ENCODE data around the gene C18orf63.

C18orf63 gene

GRCh38 chr18:74381621-74382295 lies 66.1 kb downstream of the C18orf63 start:
- Histone ChIP-seq H3K4me3 (ENCODE audit: low read depth in 1 of 2, low read length in 1 of 2) (no peak overlapping the region), H3K4me1 (ENCODE audit: control insufficient read depth in 1 of 2, insufficient read depth in 1 of 2, low read depth in 1 of 2, low read length in 1 of 2) (peaks cover 0 to 4% of the 10 kb centered on the region in 2 experiments), H3K36me3 (no peaks in the 10 kb centered on the region), H3K27ac (no peak overlapping the region), H3K9me3 (no peaks in the 10 kb centered on the region), H3K27me3 (no peaks in the 10 kb centered on the region)
- TF ChIP-seq CTCF (IDR thresholded peaks at IDR 0.05): no peak

- no peaks in the 10 kb centered on the region for H3K27me3 ChIP-seq
- no peak overlapping the region for H3K4me3 ChIP-seq (ENCODE audit: low read depth in 1 of 2, low read length in 1 of 2)
- no peaks in the 10 kb centered on the region for H3K9me3 ChIP-seq
- no peaks in the 10 kb centered on the region for H3K36me3 ChIP-seq
- peaks cover 0 to 4% of the 10 kb centered on the region in 2 experiments for H3K4me1 ChIP-seq (ENCODE audit: control insufficient read depth in 1 of 2, insufficient read depth in 1 of 2, low read depth in 1 of 2, low read length in 1 of 2)
- no peak overlapping the region for H3K27ac ChIP-seq
- no peak for TF ChIP-seq CTCF (IDR thresholded peaks at IDR 0.05)
Observed at GRCh38 chr18:74382481-74383017, 66.9 kb downstream of the C18orf63 start.

- peaks cover 21% of the 10 kb centered on the region for H3K27me3 ChIP-seq
- H3K4me3 ChIP-seq (ENCODE audit: low read depth in 1 of 2, low read length in 1 of 2): no peak overlapping the region
- no peaks in the 10 kb centered on the region for H3K36me3 ChIP-seq
- no peak for TF ChIP-seq CTCF (IDR thresholded peaks at IDR 0.05)
- no peaks in the 10 kb centered on the region for H3K9me3 ChIP-seq
- H3K4me1 ChIP-seq (ENCODE audit: control insufficient read depth in 1 of 2, insufficient read depth in 1 of 2, low read depth in 1 of 2, low read length in 1 of 2): no peaks in the 10 kb centered on the region
- H3K27ac ChIP-seq: no peak overlapping the region
Observed at GRCh38 chr18:74387383-74387782, 71.7 kb downstream of the C18orf63 start.

GRCh38 chr18:74388227-74388626 lies 72.6 kb downstream of the C18orf63 start:
- Histone ChIP-seq H3K4me1 (ENCODE audit: control insufficient read depth in 1 of 2, insufficient read depth in 1 of 2, low read depth in 1 of 2, low read length in 1 of 2) (no peaks in the 10 kb centered on the region), H3K4me3 (ENCODE audit: low read depth in 1 of 2, low read length in 1 of 2) (no peak overlapping the region), H3K36me3 (no peaks in the 10 kb centered on the region), H3K27ac (no peak overlapping the region), H3K27me3 (peaks cover 24% of the 10 kb centered on the region), H3K9me3 (no peaks in the 10 kb centered on the region)
- no peak for TF ChIP-seq CTCF (IDR thresholded peaks at IDR 0.05)

- Histone ChIP-seq H3K36me3 (no peaks in the 10 kb centered on the region), H3K27me3 (peaks cover 33% of the 10 kb centered on the region), H3K9me3 (no peaks in the 10 kb centered on the region), H3K27ac (no peak overlapping the region), H3K4me3 (ENCODE audit: low read depth in 1 of 2, low read length in 1 of 2) (no peak overlapping the region), H3K4me1 (ENCODE audit: control insufficient read depth in 1 of 2, insufficient read depth in 1 of 2, low read depth in 1 of 2, low read length in 1 of 2) (no peaks in the 10 kb centered on the region)
- TF ChIP-seq CTCF (IDR thresholded peaks at IDR 0.05): no peak
Observed at GRCh38 chr18:74389171-74389927, 73.7 kb downstream of the C18orf63 start.

Data from neutrophil (primary cell).